Neutrophil (primary cell): ENCODE data around the gene NDUFAF8.

Experiments used
- H3K27ac ChIP-seq: fragments of 200-600 bp; sonication (generic); 2 replicates; pipeline ENCODE4 v1.5.1; 2016; ENCODE audit warnings: mild to moderate bottlenecking, moderate library complexity
- H3K27me3 ChIP-seq: fragments of 200-600 bp; sonication (generic); 2 replicates; pipeline ENCODE4 v1.6.0; 2016; ENCODE audit warnings: mild to moderate bottlenecking
- H3K36me3 ChIP-seq: fragments of 200-600 bp; sonication (generic); 2 replicates; pipeline ENCODE4 v1.5.1; 2017
- H3K4me1 ChIP-seq, 2 experiments: fragments of 200-600 bp in 1 of 2; sonication (generic) in 1 of 2; 1 replicate in 1 of 2; 2 replicates in 1 of 2; pipeline versions ENCODE4 v1.5.1 to v1.6.1; 2013 to 2016; ENCODE audit warnings: low read depth in 1 of 2, low read length in 1 of 2, mild to moderate bottlenecking in 1 of 2, moderate library complexity in 1 of 2; ENCODE audit not compliant: control insufficient read depth in 1 of 2, insufficient read depth in 1 of 2
- H3K4me3 ChIP-seq, 2 experiments: fragments of 200-600 bp in 1 of 2; sonication (generic) in 1 of 2; 1 replicate in 1 of 2; 2 replicates in 1 of 2; pipeline ENCODE4 v1.5.1; 2013 to 2016; ENCODE audit warnings: low read depth in 1 of 2, low read length in 1 of 2, mild to moderate bottlenecking in 1 of 2, moderate library complexity in 1 of 2
- H3K9me3 ChIP-seq: fragments of 200-600 bp; sonication (generic); 2 replicates; pipeline ENCODE4 v1.5.1; 2016
- TF ChIP-seq, protein P1 (sequence below): fragments of 200-600 bp; sonication (generic); IDR thresholded peaks from 2 replicates; pipeline ENCODE4 v1.5.1; 2016; ENCODE audit warnings: antibody characterized with exemption

Gene NDUFAF8

DNA sequence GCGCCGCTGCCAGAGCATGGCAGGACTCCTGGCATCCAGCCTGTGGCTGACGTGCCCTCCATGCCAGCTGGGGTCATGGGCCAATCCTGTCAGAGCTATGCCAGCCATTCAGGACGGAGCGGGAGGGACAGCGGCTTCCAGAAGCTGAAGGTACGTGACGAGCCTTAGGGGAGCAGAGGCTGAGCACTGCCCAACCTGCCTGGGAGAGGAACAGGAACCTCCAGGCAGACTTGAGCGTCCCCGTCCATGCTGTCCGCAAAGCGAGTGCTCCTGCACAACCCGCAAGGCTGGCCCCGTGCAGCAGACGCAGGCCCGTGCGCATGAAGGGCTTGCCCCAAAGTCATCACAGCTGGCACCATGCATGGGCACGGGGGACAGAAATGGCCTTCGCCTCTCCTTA, 21.5 kb downstream of the NDUFAF8 start:
- Histone ChIP-seq H3K27me3 (no peaks in the 10 kb centered on the region), H3K4me3 (no peak overlapping the region), H3K36me3 (peaks cover 98% of the 10 kb centered on the region), H3K4me1 (peaks cover 7% of the 10 kb centered on the region in 2 experiments), H3K27ac (no peak overlapping the region), H3K9me3 (no peaks in the 10 kb centered on the region)
- TF ChIP-seq, protein P1, sequence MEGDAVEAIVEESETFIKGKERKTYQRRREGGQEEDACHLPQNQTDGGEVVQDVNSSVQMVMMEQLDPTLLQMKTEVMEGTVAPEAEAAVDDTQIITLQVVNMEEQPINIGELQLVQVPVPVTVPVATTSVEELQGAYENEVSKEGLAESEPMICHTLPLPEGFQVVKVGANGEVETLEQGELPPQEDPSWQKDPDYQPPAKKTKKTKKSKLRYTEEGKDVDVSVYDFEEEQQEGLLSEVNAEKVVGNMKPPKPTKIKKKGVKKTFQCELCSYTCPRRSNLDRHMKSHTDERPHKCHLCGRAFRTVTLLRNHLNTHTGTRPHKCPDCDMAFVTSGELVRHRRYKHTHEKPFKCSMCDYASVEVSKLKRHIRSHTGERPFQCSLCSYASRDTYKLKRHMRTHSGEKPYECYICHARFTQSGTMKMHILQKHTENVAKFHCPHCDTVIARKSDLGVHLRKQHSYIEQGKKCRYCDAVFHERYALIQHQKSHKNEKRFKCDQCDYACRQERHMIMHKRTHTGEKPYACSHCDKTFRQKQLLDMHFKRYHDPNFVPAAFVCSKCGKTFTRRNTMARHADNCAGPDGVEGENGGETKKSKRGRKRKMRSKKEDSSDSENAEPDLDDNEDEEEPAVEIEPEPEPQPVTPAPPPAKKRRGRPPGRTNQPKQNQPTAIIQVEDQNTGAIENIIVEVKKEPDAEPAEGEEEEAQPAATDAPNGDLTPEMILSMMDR = no peak

DNA sequence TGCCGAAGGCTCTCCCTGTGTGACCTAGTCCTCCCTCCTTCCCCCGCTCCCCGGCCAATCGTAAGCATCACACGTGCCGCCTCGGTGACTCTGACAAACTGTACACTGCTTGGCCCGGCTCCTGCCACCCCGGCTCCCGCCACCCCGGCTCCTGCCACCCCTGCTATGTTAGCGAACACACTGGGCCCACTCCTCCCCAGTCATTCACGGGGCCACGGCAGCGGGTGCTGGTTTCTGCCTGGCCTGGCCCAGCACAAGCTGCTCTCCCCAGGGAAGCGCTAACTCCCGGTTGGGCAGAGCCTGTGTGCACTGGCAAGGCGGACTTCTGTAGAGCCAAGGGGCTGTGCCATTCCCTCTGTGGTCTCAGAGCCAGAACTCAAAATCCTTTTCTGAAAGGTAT, 22.0 kb downstream of the NDUFAF8 start:
- no peaks in the 10 kb centered on the region for H3K27me3 ChIP-seq
- peaks cover 98% of the 10 kb centered on the region for H3K36me3 ChIP-seq
- no peaks in the 10 kb centered on the region for H3K9me3 ChIP-seq
- TF ChIP-seq, protein P1 = no peak
- H3K4me3 ChIP-seq = no peak overlapping the region
- H3K4me1 ChIP-seq = peaks cover 8% of the 10 kb centered on the region in 2 experiments
- no peak overlapping the region for H3K27ac ChIP-seq

DNA sequence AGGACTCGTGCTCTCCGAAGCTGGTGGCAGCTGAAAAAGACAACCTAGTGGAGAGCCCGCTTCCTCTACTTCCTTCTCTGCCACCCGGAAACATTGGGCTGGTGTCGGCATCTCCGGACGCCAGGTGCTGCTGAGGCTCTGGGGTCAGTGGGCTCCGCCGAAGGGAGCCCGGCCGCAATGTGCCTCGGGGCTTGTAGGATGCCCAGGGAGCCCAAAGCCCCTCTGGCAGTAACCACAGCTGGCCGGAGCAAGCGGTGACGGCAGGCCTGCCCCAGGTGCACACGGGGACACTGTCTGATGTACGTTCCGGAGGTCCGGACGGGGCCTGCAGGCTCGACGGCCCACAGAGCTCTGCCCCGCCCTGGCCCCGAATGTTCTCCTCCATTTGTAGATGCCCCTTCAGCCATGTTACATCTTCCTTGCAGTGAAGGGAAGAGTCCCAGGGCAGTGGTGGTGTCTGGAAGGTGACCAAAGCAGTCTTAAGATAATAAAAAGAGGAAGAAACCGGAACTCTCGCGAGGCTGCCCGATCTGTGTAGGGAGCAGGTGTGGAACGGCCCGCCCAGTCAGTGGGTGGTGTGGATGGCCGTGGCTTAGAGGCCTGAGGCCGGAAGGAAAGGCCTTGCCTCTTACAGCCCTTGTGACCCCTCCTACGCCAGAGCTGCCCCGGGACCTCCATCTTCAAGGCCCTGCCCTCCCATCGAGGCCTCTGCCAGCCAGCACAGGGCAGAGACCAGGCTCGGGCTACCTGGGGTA, 22.6 kb downstream of the NDUFAF8 start:
- Histone ChIP-seq H3K27me3 (no peaks in the 10 kb centered on the region), H3K9me3 (no peaks in the 10 kb centered on the region), H3K4me1 (peaks cover 14 to 15% of the 10 kb centered on the region in 2 experiments), H3K4me3 (no peak overlapping the region), H3K36me3 (peaks cover 92% of the 10 kb centered on the region), H3K27ac (no peak overlapping the region)
- TF ChIP-seq, protein P1 = no peak

DNA sequence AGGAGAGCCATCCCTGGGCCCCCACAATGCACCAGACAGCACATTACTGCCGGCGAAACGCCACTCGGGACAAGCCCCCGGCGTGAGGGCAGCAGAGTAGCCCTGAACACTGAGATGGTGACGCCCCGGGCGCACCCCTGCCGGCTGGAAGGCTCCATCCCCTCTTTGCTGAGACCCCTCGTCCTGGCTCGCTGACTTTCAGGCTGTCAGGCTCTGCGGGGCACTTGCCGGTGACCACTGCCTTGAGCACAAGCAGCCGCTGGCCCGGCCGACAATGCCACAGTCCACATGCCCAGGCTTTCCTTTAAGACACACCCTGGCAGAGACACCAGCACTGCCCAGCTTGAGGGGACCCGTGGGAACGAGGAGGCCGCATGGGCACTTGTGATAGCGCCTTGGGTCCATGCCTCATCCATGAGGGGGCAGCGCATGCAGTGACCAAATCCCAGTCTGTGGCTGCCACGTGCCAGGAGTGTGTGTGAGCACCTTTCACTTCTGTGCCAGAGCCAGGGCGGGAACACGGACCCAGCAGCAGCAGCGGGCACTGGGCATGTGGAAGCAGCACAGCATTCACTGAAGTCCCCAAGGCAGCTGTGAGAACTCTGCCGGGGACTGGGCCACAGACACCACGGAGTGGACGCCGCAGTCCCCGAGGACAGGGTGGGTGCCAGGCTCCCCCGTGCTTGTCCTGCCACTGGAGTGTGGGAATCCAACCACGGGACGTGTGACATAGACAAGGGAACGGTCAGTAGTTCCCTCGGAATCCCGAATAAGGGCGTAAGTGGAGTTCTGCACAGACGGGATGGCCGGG, 24.5 kb downstream of the NDUFAF8 start:
- H3K4me3 ChIP-seq = no peak overlapping the region

DNA sequence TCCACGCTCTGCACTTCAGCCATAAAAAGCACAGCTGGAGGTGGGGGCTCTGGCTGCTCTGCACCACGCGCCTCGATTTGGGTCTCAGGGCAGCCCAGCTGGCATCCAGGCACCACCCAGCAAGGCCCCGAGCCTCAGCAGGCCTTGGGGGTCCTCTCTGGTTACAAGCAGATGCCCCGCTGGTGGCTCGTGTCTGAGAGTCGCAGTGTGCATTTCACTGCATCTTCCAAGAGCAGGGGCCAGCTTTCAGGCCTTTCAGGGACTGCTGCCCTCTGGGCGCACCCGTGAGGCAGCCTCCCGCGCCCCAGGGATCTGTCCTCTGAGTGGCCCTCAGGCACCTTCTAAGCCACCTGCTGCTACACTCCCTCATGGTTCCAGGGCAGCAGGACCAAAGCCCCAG, 25.5 kb downstream of the NDUFAF8 start:
- Histone ChIP-seq H3K36me3 (peaks cover 71% of the 10 kb centered on the region), H3K4me3 (no peak overlapping the region), H3K9me3 (no peaks in the 10 kb centered on the region), H3K27ac (no peak overlapping the region), H3K4me1 (peaks cover 41 to 42% of the 10 kb centered on the region in 2 experiments), H3K27me3 (no peaks in the 10 kb centered on the region)
- TF ChIP-seq, protein P1 = no peak

More for the DNA sequence above, 24.5 kb downstream of the NDUFAF8 start:
- Histone ChIP-seq H3K9me3 (no peaks in the 10 kb centered on the region), H3K27ac (no peak overlapping the region), H3K4me1 (peaks cover 31 to 33% of the 10 kb centered on the region in 2 experiments), H3K27me3 (no peaks in the 10 kb centered on the region), H3K36me3 (peaks cover 73% of the 10 kb centered on the region)
- TF ChIP-seq, protein P1 = no peak
